OCI-LY3 (cell line): ENCODE measurements around the gene DNAAF5.

Experiments used
- CTCF ChIP-seq: fragments of 200-600, 300-600 bp; sonication (generic); IDR thresholded peaks from 2 replicates; pipeline ENCODE4 v1.5.1; 2014; ENCODE audit warnings: antibody characterized with exemption, low read length, low read depth
- EZH2phosphoT487 ChIP-seq: fragments of 200-600 bp; shearing (Covaris generic); IDR thresholded peaks from 2 replicates; pipeline ENCODE4 v1.6.1; 2018; ENCODE audit warnings: antibody characterized with exemption, mixed run types, low read depth

GRCh38 chr7:802500-803242 lies 76.2 kb downstream of the DNAAF5 start:
- TF ChIP-seq CTCF (no peak), EZH2phosphoT487 (no peak)
